Activated T-cell treated with anti-CD3 and anti-CD28 coated beads, Interleukin-2, amount 50 U/mL, for 48 hours (primary cell): ENCODE data around the gene DNAI4.
"Not testable (repeated sequence)": the region's sequence is repeated elsewhere in the genome, so short reads cannot be mapped to it uniquely, and the experiment has no call there.

Source experiments
- DNase-seq, 2 experiments: peaks; one replicate each; pipeline ENCODE4 v3.0.0-alpha.2; 2020

The DNAI4 gene

DNA sequence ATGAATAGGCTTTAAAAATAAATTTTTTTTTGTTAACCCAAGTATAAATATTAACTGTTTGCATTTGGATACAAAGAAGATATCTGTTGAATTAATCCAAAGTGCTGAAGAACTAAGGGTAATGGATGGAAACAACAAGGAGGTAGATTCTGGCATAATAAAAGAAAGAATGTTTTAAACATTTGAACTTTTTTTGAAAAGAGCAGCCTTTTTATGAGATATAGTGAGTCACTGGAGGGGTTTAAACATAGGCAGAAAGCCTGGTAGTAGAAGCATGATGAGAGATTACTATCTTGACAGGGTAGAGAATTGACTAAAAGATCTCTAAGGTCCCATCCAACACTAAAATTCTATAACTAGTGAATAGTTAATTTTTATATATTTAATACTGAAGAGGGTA, 2.9 kb upstream of the DNAI4 start:
- no peak for DNase-seq

GRCh38 chr1:66925944-66926343, 1.3 kb upstream of the DNAI4 start:
- no peak for DNase-seq

GRCh38 chr1:66925558-66925910, 878 bp upstream of the DNAI4 start:
- DNase-seq: no peak

- no peak for DNase-seq
Measured at GRCh38 chr1:66920543-66920942, 4.1 kb downstream of the DNAI4 start.

GRCh38 chr1:66919828-66920227, 4.8 kb downstream of the DNAI4 start:
- DNase-seq: no peak

- DNase-seq: no peak
Measured at GRCh38 chr1:66919063-66919462, 5.6 kb downstream of the DNAI4 start.

DNA sequence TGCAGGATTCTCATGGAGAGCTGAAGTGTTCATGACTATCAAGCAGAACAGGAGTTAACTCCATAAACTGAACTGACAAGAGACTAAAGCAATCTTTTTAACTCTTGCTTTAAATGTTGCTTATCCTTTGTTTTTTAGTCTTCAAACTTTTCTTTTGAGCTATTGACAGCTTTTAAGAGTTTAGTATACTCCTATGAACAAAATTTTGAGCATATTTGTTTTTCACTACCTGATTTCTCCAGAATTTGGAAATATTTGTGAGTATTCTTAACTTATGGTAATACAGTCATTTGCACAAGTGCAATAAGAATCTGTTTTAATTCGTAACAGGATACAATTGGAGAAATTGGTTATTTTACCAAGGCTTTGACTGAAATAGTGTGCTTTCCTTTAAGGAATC, 7.2 kb downstream of the DNAI4 start:
- no peak for DNase-seq

DNA sequence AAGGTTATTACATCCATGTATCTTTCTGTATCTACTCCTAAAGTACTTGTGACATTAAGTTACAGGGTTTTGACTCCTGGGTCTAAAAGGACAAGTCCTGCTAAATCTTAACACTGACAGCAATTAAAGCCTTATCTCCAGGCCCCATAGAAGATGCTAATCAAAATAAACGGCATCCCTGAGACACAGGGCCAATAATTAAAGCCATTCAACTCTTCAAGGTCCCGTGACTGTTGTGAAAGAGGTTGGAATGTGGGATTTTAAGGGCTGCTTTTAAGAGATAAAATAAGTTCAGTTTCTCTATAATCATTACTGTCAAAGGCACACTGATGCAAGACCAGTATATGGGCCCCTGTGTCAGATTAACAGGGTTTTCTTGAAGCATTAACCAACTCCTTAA, 8.3 kb downstream of the DNAI4 start:
- DNase-seq: no peak

GRCh38 chr1:66915203-66915602, 9.5 kb downstream of the DNAI4 start:
- not testable (repeated sequence) for DNase-seq

DNA sequence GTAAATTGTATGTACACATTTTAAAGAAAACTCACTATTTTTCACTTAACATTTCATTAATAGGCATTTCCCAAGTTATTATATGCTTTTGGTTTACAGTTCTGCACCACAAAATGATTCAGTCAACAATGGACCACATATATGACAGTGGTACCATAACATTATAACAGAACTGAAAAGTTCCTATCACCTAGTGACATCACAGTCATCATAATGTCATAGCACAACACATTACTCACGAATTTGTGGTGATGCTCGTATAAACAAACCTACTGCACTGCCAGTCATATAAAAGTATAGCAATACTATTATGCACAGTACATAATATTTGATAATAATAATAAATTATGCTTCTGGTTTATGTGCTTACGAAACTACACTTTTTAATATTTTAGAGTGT, 30.9 kb downstream of the DNAI4 start:
- DNase-seq: no peak

- DNase-seq: no peak
Measured at GRCh38 chr1:66890621-66891020, 34.0 kb downstream of the DNAI4 start.

GRCh38 chr1:66889030-66889429, 35.6 kb downstream of the DNAI4 start:
- DNase-seq: no peak

- DNase-seq: no peak
Measured at GRCh38 chr1:66876664-66877063, 48.0 kb downstream of the DNAI4 start.

GRCh38 chr1:66873111-66873510, 51.5 kb downstream of the DNAI4 start:
- no peak for DNase-seq

- DNase-seq: not testable (repeated sequence)
Measured at GRCh38 chr1:66872024-66872423, 52.6 kb downstream of the DNAI4 start.

GRCh38 chr1:66867501-66867900, 57.2 kb downstream of the DNAI4 start:
- DNase-seq: no peak

DNA sequence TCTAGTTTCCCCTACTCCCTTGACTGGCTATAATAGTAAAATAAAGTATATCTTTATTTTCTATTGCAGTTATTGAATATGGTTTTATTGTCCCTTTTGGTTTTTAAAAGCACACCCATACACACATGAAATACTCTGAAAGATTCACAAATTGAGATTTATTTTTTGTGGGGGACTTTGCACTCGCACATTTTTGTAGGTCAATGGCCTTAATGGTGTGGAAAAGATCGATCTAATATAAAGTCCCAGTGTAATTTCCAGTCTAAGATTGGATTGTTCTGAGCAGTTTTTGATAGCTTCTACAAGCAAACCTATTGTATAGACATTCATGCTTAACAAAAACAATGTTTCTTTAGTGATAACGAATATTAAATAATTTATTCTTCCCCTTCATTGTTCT, 64.1 kb downstream of the DNAI4 start:
- no peak for DNase-seq

- no peak for DNase-seq
Measured at GRCh38 chr1:66853379-66853778, 71.3 kb downstream of the DNAI4 start.

DNA sequence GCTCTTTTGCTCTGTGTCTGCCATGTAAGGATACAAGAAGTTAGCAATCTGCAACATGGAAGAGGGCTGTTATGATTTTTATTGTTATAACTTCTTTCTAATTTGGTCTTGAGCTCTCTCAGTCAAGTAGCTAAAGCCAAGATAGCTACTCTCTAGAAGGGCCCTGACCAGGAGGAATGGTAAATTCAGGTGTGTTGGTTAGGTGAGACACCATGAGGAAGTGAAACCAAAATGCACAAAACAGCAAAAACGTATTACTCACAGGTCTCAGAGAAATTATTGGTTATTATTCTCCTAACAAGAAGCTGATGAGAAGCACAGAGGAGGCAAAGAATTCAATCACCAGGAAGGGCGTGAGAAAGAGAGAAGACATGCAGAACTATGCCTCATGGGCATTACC, 71.8 kb downstream of the DNAI4 start:
- no peak for DNase-seq

DNA sequence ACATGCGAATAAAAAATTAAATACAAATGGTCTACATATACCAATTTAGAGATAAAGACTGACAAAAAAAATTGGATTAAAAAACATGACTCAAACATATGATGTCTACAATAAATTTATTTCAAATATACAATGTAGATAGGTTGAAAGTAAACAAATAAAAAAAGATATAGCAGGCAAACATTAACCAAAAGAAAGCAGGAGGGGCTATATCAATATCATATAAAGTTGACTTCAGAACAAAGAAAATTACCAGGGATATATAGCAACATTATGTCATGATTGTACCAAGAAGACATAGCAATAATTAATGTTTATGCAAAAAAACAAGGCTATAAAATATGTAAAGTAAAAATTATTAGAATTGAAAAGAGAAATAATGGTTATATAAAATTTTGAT, 73.7 kb downstream of the DNAI4 start:
- no peak for DNase-seq

GRCh38 chr1:66848193-66848592, 76.5 kb downstream of the DNAI4 start:
- no peak for DNase-seq

GRCh38 chr1:66840929-66841328, 83.7 kb downstream of the DNAI4 start:
- DNase-seq: no peak

DNA sequence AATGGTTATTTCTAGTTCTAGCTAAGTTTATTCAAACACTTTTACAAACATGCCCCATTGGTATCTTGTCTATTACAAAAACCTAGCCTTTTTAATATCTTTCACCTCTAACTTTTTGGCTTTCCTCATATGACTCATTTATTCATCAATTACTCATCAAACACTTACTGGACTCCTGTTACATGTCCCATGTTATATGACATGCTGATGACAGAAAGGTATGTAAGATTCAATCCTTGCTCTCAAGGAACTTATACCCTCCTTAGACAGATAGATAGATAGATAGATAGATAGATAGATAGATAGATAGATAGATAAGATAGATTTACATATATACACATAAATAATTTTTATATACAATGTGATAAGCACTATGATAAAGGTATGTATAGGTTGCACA, 89.7 kb downstream of the DNAI4 start:
- DNase-seq: no peak

DNA sequence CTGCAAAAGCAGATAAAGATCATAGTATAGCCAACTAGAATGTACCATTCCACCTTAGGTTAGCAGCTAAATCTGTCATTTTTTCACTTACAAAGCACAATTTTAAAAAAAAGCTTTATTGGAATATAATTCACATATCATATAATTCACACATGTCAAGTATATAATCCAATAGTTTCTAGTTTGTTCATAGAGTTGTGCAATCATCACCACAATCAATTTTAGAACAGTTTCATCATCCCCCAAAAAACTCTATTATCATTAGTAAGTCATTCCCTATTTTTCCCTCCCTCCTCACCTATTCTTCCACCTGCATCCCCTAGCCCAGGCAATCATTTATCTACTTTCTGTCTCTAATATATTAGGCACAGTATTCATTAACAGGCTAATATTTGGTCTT, 91.5 kb downstream of the DNAI4 start:
- no peak for DNase-seq

DNA sequence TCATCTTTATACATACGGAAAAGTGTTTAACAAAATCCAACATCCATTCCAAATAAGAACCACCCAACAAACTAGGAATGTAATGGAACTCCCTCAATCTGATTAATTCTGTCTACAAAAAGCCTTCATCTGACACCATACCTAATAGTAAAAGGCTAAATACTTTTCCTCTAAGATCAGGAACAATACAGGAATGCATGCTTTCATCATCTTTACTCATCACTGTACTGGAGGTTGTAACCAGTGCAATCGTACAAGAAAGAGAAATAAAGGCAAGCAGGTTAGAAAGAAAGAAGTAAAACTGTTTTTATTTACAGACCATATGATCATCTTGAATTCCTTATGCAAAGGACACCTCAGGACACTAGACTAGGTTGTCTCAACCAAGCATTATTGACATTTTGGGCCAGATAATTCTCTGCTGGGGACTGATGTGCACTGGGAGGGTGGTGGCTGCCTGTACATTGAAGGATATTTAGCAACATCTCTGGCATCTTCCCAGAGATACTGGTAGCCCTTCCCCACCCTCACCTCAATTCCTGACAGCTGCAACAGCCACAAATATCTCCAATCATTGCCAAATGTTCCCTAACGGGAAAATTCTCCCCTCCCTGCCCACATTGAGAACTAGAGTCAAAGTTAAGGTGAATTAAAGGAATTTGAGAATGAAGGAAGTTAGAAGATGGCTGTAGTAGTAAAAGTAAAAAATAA, 93.0 kb downstream of the DNAI4 start:
- DNase-seq: no peak

DNA sequence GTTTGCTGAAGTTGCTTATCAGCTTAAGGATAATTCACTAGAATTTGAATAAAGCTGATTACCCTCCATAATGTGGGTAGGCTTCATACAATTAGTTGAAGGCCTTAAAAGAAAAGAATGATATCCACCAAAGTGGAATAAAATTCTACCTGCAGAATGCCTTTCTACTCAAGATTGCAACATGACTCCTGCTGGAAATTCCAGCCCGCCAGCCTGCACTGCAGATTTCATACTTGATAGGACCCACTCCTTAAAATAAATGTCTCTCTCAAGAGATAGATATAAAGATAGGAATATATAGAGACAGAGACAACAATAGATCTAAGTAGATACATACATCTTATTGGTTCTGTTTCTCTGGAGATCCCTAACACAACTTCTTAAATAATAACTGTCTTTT, 99.9 kb downstream of the DNAI4 start:
- no peak for DNase-seq
